ENCODE data around the gene TOP2A. TPM values are rescaled to one million over a fixed set of nuclear protein-coding genes. Genes with fewer than 3 reads are reported as not detected.

Gene TOP2A
- total RNA-seq, 4 donors from 2014 or later, result 0.40 to 4.3 (median 0.79) TPM

GRCh38 chr17:40342504-40343218 is 75.0 kb downstream of the TOP2A start:
- TF ChIP-seq POLR2A (IDR thresholded peaks at IDR 0.05) (peak in 1 of 2 donors; percentile 7), EP300 (IDR thresholded peaks at IDR 0.05) (no peak)
- Histone ChIP-seq H3K9me3 (no peaks in the 10 kb centered on the region), H3K36me3 (no peaks in the 10 kb centered on the region), H3K27ac (peak overlapping the region; percentile 84 to 99 (median 96)), H3K4me3 (peak overlapping the region; percentile 58 to 90), H3K4me1 (peaks cover 7 to 88% (median 41%) of the 10 kb centered on the region in 3 donors), H3K27me3 (no peaks in the 10 kb centered on the region)
- WGBS, 2 donors (ENCODE audit: low coverage in 1 of 2), result 0 to 5% methylated on average over 1 to 4 of the region's 38 CpGs
- no peak for ATAC-seq

GRCh38 chr17:40341808-40342503 is 75.7 kb downstream of the TOP2A start:
- ATAC-seq, result peak; percentile 63
- H3K27me3 ChIP-seq, result no peaks in the 10 kb centered on the region
- H3K4me3 ChIP-seq, result peak overlapping the region; percentile 58 to 90
- H3K36me3 ChIP-seq, result no peaks in the 10 kb centered on the region
- peaks cover 6 to 88% (median 41%) of the 10 kb centered on the region in 3 donors for H3K4me1 ChIP-seq
- WGBS, 2 donors (ENCODE audit: low coverage in 1 of 2), result 2% methylated on average over 7 of the region's 55 CpGs; no CpG with 5 or more reads in 1 of the 2 donors
- peak overlapping the region; percentile 84 to 99 (median 96) for H3K27ac ChIP-seq
- TF ChIP-seq POLR2A (IDR thresholded peaks at IDR 0.05) (no peak), POLR2AphosphoS5 (IDR thresholded peaks at IDR 0.05) (peak; percentile 71)
- no peaks in the 10 kb centered on the region for H3K9me3 ChIP-seq

- TF ChIP-seq CTCF (IDR thresholded peaks at IDR 0.05) (peak in 2 of 4 experiments; percentile 23 to 30), EP300 (IDR thresholded peaks at IDR 0.05) (no peak), POLR2A (IDR thresholded peaks at IDR 0.05) (peak; percentile 58 to 69), POLR2AphosphoS5 (IDR thresholded peaks at IDR 0.05) (peak; percentile 91)
- H3K27ac ChIP-seq, result peak overlapping the region; percentile 84 to 99 (median 96)
- peak; percentile 83 for ATAC-seq
- H3K9me3 ChIP-seq, result no peaks in the 10 kb centered on the region
- 0 to 1% methylated on average over 1 to 28 of the region's 55 CpGs for WGBS, 2 donors (ENCODE audit: low coverage in 1 of 2)
- no peaks in the 10 kb centered on the region for H3K36me3 ChIP-seq
- peak overlapping the region; percentile 58 to 90 for H3K4me3 ChIP-seq
- peaks cover 0 to 88% (median 39%) of the 10 kb centered on the region in 3 donors for H3K4me1 ChIP-seq
- H3K27me3 ChIP-seq, result no peaks in the 10 kb centered on the region
These were observed 76.6 kb downstream of the TOP2A start for GRCh38 chr17:40340880-40341807.

- peaks cover 0 to 88% (median 41%) of the 10 kb centered on the region in 3 donors for H3K4me1 ChIP-seq
These were observed 77.4 kb downstream of the TOP2A start for GRCh38 chr17:40340327-40340726.

More at GRCh38 chr17:40340327-40340726, 77.4 kb downstream of the TOP2A start:
- H3K27ac ChIP-seq, result peak overlapping the region in 3 of 4 donors; percentile 95 to 99 (median 97)
- TF ChIP-seq POLR2AphosphoS5 (IDR thresholded peaks at IDR 0.05) (no peak), CTCF (IDR thresholded peaks at IDR 0.05) (no peak), EP300 (IDR thresholded peaks at IDR 0.05) (no peak), POLR2A (IDR thresholded peaks at IDR 0.05) (no peak)
- H3K9me3 ChIP-seq, result no peaks in the 10 kb centered on the region
- ATAC-seq, result no peak
- WGBS, 2 donors (ENCODE audit: low coverage in 1 of 2), result 100% methylated on average over 1 of the region's 1 CpG
- peak overlapping the region in 1 of 2 donors; percentile 90 for H3K4me3 ChIP-seq
- H3K27me3 ChIP-seq, result no peaks in the 10 kb centered on the region
- H3K36me3 ChIP-seq, result no peaks in the 10 kb centered on the region

All from gastroesophageal sphincter (tissue), 4 donors.